HepG2 (cell line): ENCODE data around the gene MTHFD1L. TPM values are rescaled to one million over a fixed set of nuclear protein-coding genes. Genes with fewer than 3 reads are reported as not detected.

ENCODE experiments used
- ATAC-seq: fragments of 200-7000 bp; cut with Tn5 transposase; 3 replicates; pipeline ENCODE4 v1.9.1; 2020; ENCODE audit warnings: mild to moderate bottlenecking, moderate library complexity
- BruUV-seq: library from RNA; stranded (reverse); fragments of 400-500 nt; replicated peaks from 2 replicates; lab custom pipeline; 2021; lab: Mats Ljungman, UMichigan
- CTCF ChIA-PET: fragments of 300-600 bp; formaldehyde crosslinking; extraction: SDS; loops from one replicate; lab custom pipeline; 2021; ENCODE audit warnings: low total read pairs, inconsistent platforms, low intra/inter-chr PET ratio; lab: Yijun Ruan, JAX
- POLR2A ChIA-PET: fragments of 350-600 bp; sonication (Branson Sonifier 250); formaldehyde crosslinking; loops from one replicate; lab custom pipeline; 2020; ENCODE audit warnings: antibody characterized with exemption, inconsistent platforms; lab: Yijun Ruan, JAX
- DNase-seq: peaks from one replicate; pipeline ENCODE4 v3.0.0-alpha.2; 2015; ENCODE audit warnings: low spot score
- FAIRE-seq: peaks from 3 replicates; lab custom pipeline; 2011; peaks lifted over from hg19 to GRCh38; lab: Jason Lieb, UNC
- H2AFZ ChIP-seq: one replicate; pipeline ENCODE4 v1.6.1; 2011; ENCODE audit warnings: low read length, inconsistent platforms
- H3K27ac ChIP-seq: fragments of 300-600 bp; 3 replicates; pipeline ENCODE4 v1.8.0; 2011; ENCODE audit warnings: mixed run types, mild to moderate bottlenecking, mixed read lengths, low read length, inconsistent platforms; ENCODE audit not compliant: insufficient read depth; ENCODE audit errors: extremely low read length
- H3K27me3 ChIP-seq, 2 experiments: fragments of 200-600 bp in 1 of 2; 2 replicates in 1 of 2; 3 replicates in 1 of 2; pipeline versions ENCODE4 v1.6.0 to v1.8.0; 2011; ENCODE audit warnings: low read length in 2 of 2, mild to moderate bottlenecking in 2 of 2, moderate library complexity in 2 of 2, inconsistent platforms in 1 of 2; ENCODE audit not compliant: insufficient read depth in 2 of 2, control insufficient read depth in 1 of 2
- H3K36me3 ChIP-seq, 2 experiments: fragments of 200-600 bp in 1 of 2; replicated peaks in 1 of 2; 2 replicates in 1 of 2; 3 replicates in 1 of 2; pipeline versions ENCODE4 v1.5.1 to v1.8.0; 2011; ENCODE audit warnings: low read length in 2 of 2, inconsistent platforms in 1 of 2; ENCODE audit not compliant: insufficient read depth in 2 of 2, control insufficient read depth in 1 of 2
- H3K4me1 ChIP-seq: 2 replicates; pipeline ENCODE4 v1.5.1; 2012; ENCODE audit warnings: low read length, inconsistent platforms; ENCODE audit not compliant: insufficient read depth
- H3K4me2 ChIP-seq: 2 replicates; pipeline ENCODE4 v1.6.0; 2011; ENCODE audit warnings: low read depth, low read length, inconsistent platforms
- H3K4me3 ChIP-seq, 3 experiments: fragments of 200-600 bp in 1 of 3; sonication (generic), shearing (Covaris generic) in 1 of 3; replicated peaks in 1 of 3; 2 replicates each; pipeline ENCODE4 v1.5.1; 2011 to 2016; ENCODE audit warnings: low read length in 3 of 3, inconsistent platforms in 2 of 3, low read depth in 2 of 3, mild to moderate bottlenecking in 2 of 3, control low read depth in 1 of 3, mixed read lengths in 1 of 3; ENCODE audit not compliant: insufficient read depth in 1 of 3
- H3K79me2 ChIP-seq: one replicate; pipeline ENCODE4 v1.6.1; 2011; ENCODE audit warnings: low read length, inconsistent platforms; ENCODE audit not compliant: insufficient read depth
- H3K9ac ChIP-seq: 2 replicates; pipeline ENCODE4 v1.6.0; 2011; ENCODE audit warnings: mild to moderate bottlenecking, low read depth, low read length, inconsistent platforms; ENCODE audit not compliant: insufficient read depth
- H3K9me3 ChIP-seq: 2 replicates; pipeline ENCODE4 v1.5.1; 2012; ENCODE audit warnings: mild to moderate bottlenecking, low read length
- H4K20me1 ChIP-seq: 2 replicates; pipeline ENCODE4 v1.6.0; 2011; ENCODE audit warnings: inconsistent platforms, mild to moderate bottlenecking, low read length, moderate library complexity; ENCODE audit not compliant: insufficient read depth
- NFIB ChIP-seq: sonication (generic); formaldehyde crosslinking; IDR thresholded peaks from 2 replicates; pipeline ENCODE4 v1.9.0; 2021; ENCODE audit warnings: missing genetic modification reagents, mild to moderate bottlenecking, borderline replicate concordance
- SP140L ChIP-seq: sonication (generic); formaldehyde crosslinking; IDR thresholded peaks from 2 replicates; pipeline ENCODE4 v1.4.0; 2020; ENCODE audit warnings: missing genetic modification reagents, borderline replicate concordance
- TOE1 ChIP-seq: sonication (generic); formaldehyde crosslinking; IDR thresholded peaks from 2 replicates; pipeline ENCODE4 v1.4.0; 2020; ENCODE audit warnings: mild to moderate bottlenecking, missing genetic modification reagents
- ZNF234 ChIP-seq: sonication (generic); formaldehyde crosslinking; conservative IDR thresholded peaks from 2 replicates; pipeline ENCODE4 v1.5.1; 2020; ENCODE audit warnings: mild to moderate bottlenecking, missing genetic modification reagents
- ZNF280B ChIP-seq: sonication (generic); formaldehyde crosslinking; IDR thresholded peaks from 2 replicates; pipeline ENCODE4 v1.5.0; 2020; ENCODE audit warnings: missing genetic modification reagents, mild to moderate bottlenecking, borderline replicate concordance
- ZNF660 ChIP-seq: sonication (generic); formaldehyde crosslinking; IDR thresholded peaks from 2 replicates; pipeline ENCODE4 v1.5.1; 2020; ENCODE audit warnings: mild to moderate bottlenecking, low read depth, missing genetic modification reagents, borderline replicate concordance
- WGBS: methylation state at CpG from one replicate; pipeline ENCODE4 v1.1.6; 2017; ENCODE audit warnings: low lambda C conversion rate; 5-methylcytosine and 5-hydroxymethylcytosine counted together
- in situ Hi-C: cut with HindIII; loops from 2 replicates; pipeline ENCODE4 v1.10.0; 2017; ENCODE audit warnings: low pct_unique_long_range_greater_than_20kb; ENCODE audit not compliant: extremely low pct_ligation_motif_present
- intact Hi-C: fragments of 100-400 bp; cut with micrococcal nuclease; formaldehyde crosslinking; loops from one replicate; pipeline ENCODE4 v1.10.0; 2022; ENCODE audit not compliant: unreplicated experiment
- polyA plus RNA-seq, 8 experiments: library from polyadenylated mRNA; depleted of rRNA in 3 of 8; stranded (reverse) in 7 of 8; unstranded in 1 of 8; fragments of >200 nt; fragmentation: Illumina TruSeq in 4 of 8; extraction: Trizol in 4 of 8; gene quantifications; 2 replicates each; pipeline versions ENCODE4 v1.2.1 to v1.2.3, GENCODE V29; 2011 to 2016; ENCODE audit warnings: low read depth in 4 of 8, missing spikeins in 1 of 8, mixed read lengths in 1 of 8; ENCODE audit not compliant: insufficient read depth in 1 of 8
- total RNA-seq, 5 experiments: library from RNA; depleted of rRNA; stranded (reverse); fragments of >200 nt; fragmentation: Illumina TruSeq; extraction: Trizol; gene quantifications; 2 replicates each; pipeline ENCODE4 v1.2.3, GENCODE V29; 2016; ENCODE audit warnings: low read depth in 1 of 5

MTHFD1L gene
- total and polyA plus RNA-seq, 2 of the 13 experiments (the other 11 are each of a cell fraction or from before 2014, with no cell fraction given), result 24.0 to 39.6 TPM

- no peaks in the 10 kb centered on the region for H3K79me2 ChIP-seq
- H4K20me1 ChIP-seq, result no peaks in the 10 kb centered on the region
- no peak for FAIRE-seq
- H3K9ac ChIP-seq, result no peak overlapping the region
- H3K27ac ChIP-seq, result no peak overlapping the region
- ATAC-seq, result no peak
- CTCF ChIA-PET, result no interaction called here
- no peak for TF ChIP-seq ZNF234
- no peak for TF ChIP-seq TOE1
- no peak for TF ChIP-seq ZNF660 (CRISPR knock-in tag)
- TF ChIP-seq NFIB, result no peak
- peaks cover 13% of the 10 kb centered on the region for H3K4me1 ChIP-seq
- H3K27me3 ChIP-seq, result no peaks in the 10 kb centered on the region
- no TSS peak for BruUV-seq
- POLR2A ChIA-PET, result no interaction called here
- H2AFZ ChIP-seq, result no peak overlapping the region
- in situ Hi-C loops, result no loop called here
- intact Hi-C loops, result no loop called here
- no peak overlapping the region for H3K4me3 ChIP-seq
- H3K4me2 ChIP-seq, result no peak overlapping the region
- no peak for DNase-seq
- no peaks in the 10 kb centered on the region for H3K9me3 ChIP-seq
- peaks cover 4 to 13% of the 10 kb centered on the region in 2 experiments; a peak in 4 of 5 replicates for H3K36me3 ChIP-seq
- WGBS, result 92% methylated on average over 5 of the region's 5 CpGs
Observed at GRCh38 chr6:151075930-151076555, 210.5 kb downstream of the MTHFD1L start.

- 99% methylated on average over 6 of the region's 6 CpGs for WGBS
- CTCF ChIA-PET, result no interaction called here
- no peak for DNase-seq
- in situ Hi-C loops, result no loop called here
- H3K36me3 ChIP-seq, result peaks cover 4 to 13% of the 10 kb centered on the region in 2 experiments; a peak in 4 of 5 replicates
- peaks cover 8% of the 10 kb centered on the region; the same call in 1 of the 2 replicates for H3K4me1 ChIP-seq
- intact Hi-C loops, result no loop called here
- no peak overlapping the region for H2AFZ ChIP-seq
- FAIRE-seq, result no peak
- no peaks in the 10 kb centered on the region for H3K79me2 ChIP-seq
- no peak overlapping the region for H3K4me2 ChIP-seq
- H3K27ac ChIP-seq, result no peak overlapping the region
- H3K9me3 ChIP-seq, result no peaks in the 10 kb centered on the region
- BruUV-seq, result no TSS peak
- no peak overlapping the region for H3K9ac ChIP-seq
- ATAC-seq, result no peak
- no peak overlapping the region for H3K4me3 ChIP-seq
- POLR2A ChIA-PET, result no interaction called here
- no peaks in the 10 kb centered on the region for H3K27me3 ChIP-seq
- no peak for TF ChIP-seq ZNF280B (CRISPR knock-in tag)
- TF ChIP-seq SP140L (CRISPR knock-in tag), result no peak
- no peaks in the 10 kb centered on the region for H4K20me1 ChIP-seq
Observed at GRCh38 chr6:151078655-151079054, 213.2 kb downstream of the MTHFD1L start.
